H1 (cell line): ENCODE data around the gene IKZF2. TPM values are rescaled to one million over a fixed set of nuclear protein-coding genes. Genes with fewer than 3 reads are reported as not detected.

Experiments used
- CHD7 ChIP-seq: fragments of 300-600 bp; sonication (generic); IDR thresholded peaks from 2 replicates; pipeline ENCODE4 v1.7.1; 2012; ENCODE audit warnings: low read length, moderate library complexity, mild to moderate bottlenecking, inconsistent platforms; ENCODE audit not compliant: insufficient replicate concordance
- HDAC2 ChIP-seq, 2 experiments: fragments of 300-600 bp in 1 of 2; sonication (generic) in 1 of 2; IDR thresholded peaks; 2 replicates each; pipeline ENCODE4 v1.6.1; 2011 to 2012; ENCODE audit warnings: low read depth in 2 of 2, low read length in 2 of 2, mild to moderate bottlenecking in 2 of 2, moderate library complexity in 2 of 2, borderline replicate concordance in 1 of 2, inconsistent platforms in 1 of 2
- HDAC6 ChIP-seq: IDR thresholded peaks from one replicate; pipeline ENCODE4 v1.7.1; 2012; ENCODE audit warnings: low read depth, mild to moderate bottlenecking, inconsistent platforms, low read length, moderate library complexity
- KDM1A ChIP-seq: fragments of 200-600, 300-600 bp; sonication (generic); IDR thresholded peaks from 2 replicates; pipeline ENCODE4 v1.7.1; 2016; ENCODE audit warnings: mild to moderate bottlenecking, low read length, borderline replicate concordance
- NRF1 ChIP-seq: IDR thresholded peaks from 2 replicates; pipeline ENCODE4 v1.6.1; 2011; ENCODE audit warnings: mild to moderate bottlenecking, low read depth, low read length, improper control_type of control experiment
- SAP30 ChIP-seq: fragments of 300-600 bp; sonication (generic); IDR thresholded peaks from 2 replicates; pipeline ENCODE4 v1.7.1; 2012; ENCODE audit warnings: low read length, moderate library complexity, mild to moderate bottlenecking, inconsistent platforms; ENCODE audit not compliant: insufficient read depth, insufficient replicate concordance
- SIX5 ChIP-seq: IDR thresholded peaks from 2 replicates; pipeline ENCODE4 v1.6.1; 2011; ENCODE audit warnings: mild to moderate bottlenecking, low read depth, low read length
- polyA plus RNA-seq, 7 experiments: library from polyadenylated mRNA; depleted of rRNA in 3 of 7; stranded (reverse) in 5 of 7; unstranded in 2 of 7; fragments of >200 nt in 5 of 7; fragments of 200-250 nt in 2 of 7; gene quantifications; 1 replicate in 5 of 7; 2 replicates in 1 of 7; 4 replicates in 1 of 7; pipeline versions ENCODE4 v1.2.1 to v1.2.3, GENCODE V29; 2011 to 2013; ENCODE audit warnings: missing spikeins in 2 of 7, mixed read lengths in 2 of 7
- total RNA-seq: library from RNA; stranded (reverse); fragmentation: NEBNext Ultra II Directional; extraction: Animal tissue kit (Norgen Biotek cat#: 25700); gene quantifications from 2 replicates; pipeline ENCODE4 v1.2.1, GENCODE V29; 2021

IKZF2 gene
- total and polyA plus RNA-seq, 2 of the 8 experiments (the other 6 are each of a cell fraction or from before 2014, with no cell fraction given) = 1.7 to 4.4 TPM

GRCh38 chr2:212953170-212953920 is 198.1 kb downstream of the IKZF2 start (continued):
- no peak for TF ChIP-seq CHD7
- no peak for TF ChIP-seq NRF1
- no peak for TF ChIP-seq KDM1A
- TF ChIP-seq SAP30 = no peak
- TF ChIP-seq HDAC2 (IDR thresholded peaks at IDR 0.05; ENCODE audit: borderline replicate concordance in 1 of 2, low read depth in 2 of 2, low read length in 2 of 2) = no peak
- TF ChIP-seq HDAC6 = no peak
- TF ChIP-seq SIX5 = no peak
